Neutrophil (primary cell): ENCODE data around the gene PTPRG.

Experiments
- H3K27ac ChIP-seq: fragments of 200-600 bp; sonication (generic); 2 replicates; pipeline ENCODE4 v1.5.1; 2016; ENCODE audit warnings: mild to moderate bottlenecking, moderate library complexity
- H3K27me3 ChIP-seq: fragments of 200-600 bp; sonication (generic); 2 replicates; pipeline ENCODE4 v1.6.0; 2016; ENCODE audit warnings: mild to moderate bottlenecking
- H3K36me3 ChIP-seq: fragments of 200-600 bp; sonication (generic); 2 replicates; pipeline ENCODE4 v1.5.1; 2017
- H3K4me1 ChIP-seq, 2 experiments: fragments of 200-600 bp in 1 of 2; sonication (generic) in 1 of 2; 1 replicate in 1 of 2; 2 replicates in 1 of 2; pipeline versions ENCODE4 v1.5.1 to v1.6.1; 2013 to 2016; ENCODE audit warnings: low read depth in 1 of 2, low read length in 1 of 2, mild to moderate bottlenecking in 1 of 2, moderate library complexity in 1 of 2; ENCODE audit not compliant: control insufficient read depth in 1 of 2, insufficient read depth in 1 of 2
- H3K4me3 ChIP-seq, 2 experiments: fragments of 200-600 bp in 1 of 2; sonication (generic) in 1 of 2; 1 replicate in 1 of 2; 2 replicates in 1 of 2; pipeline ENCODE4 v1.5.1; 2013 to 2016; ENCODE audit warnings: low read depth in 1 of 2, low read length in 1 of 2, mild to moderate bottlenecking in 1 of 2, moderate library complexity in 1 of 2
- H3K9me3 ChIP-seq: fragments of 200-600 bp; sonication (generic); 2 replicates; pipeline ENCODE4 v1.5.1; 2016
- TF ChIP-seq, protein P1 (sequence below): fragments of 200-600 bp; sonication (generic); IDR thresholded peaks from 2 replicates; pipeline ENCODE4 v1.5.1; 2016; ENCODE audit warnings: antibody characterized with exemption

The PTPRG gene

DNA sequence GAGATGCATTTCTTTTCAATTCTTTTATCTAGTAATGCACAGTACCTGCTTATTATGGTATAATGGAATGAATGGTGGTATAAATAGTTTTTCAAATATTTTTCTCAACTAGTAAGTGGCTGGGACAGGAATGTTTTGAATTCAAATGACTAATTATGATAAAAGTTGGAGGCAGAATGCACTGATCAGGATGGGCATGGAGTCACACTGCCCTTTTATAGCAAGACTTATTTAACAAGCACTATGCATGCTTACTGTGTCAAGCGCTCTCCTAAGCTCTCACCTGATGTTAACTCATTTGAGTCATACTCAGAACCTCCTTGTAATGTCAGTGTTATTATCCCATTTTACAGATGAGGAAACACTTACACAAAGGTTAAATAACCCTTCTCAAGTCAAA lies 590.2 kb downstream of the PTPRG start:
- Histone ChIP-seq H3K36me3 (no peaks in the 10 kb centered on the region), H3K4me3 (no peak overlapping the region), H3K4me1 (no peaks in the 10 kb centered on the region), H3K9me3 (no peaks in the 10 kb centered on the region), H3K27ac (no peak overlapping the region), H3K27me3 (no peaks in the 10 kb centered on the region)
- TF ChIP-seq, protein P1, sequence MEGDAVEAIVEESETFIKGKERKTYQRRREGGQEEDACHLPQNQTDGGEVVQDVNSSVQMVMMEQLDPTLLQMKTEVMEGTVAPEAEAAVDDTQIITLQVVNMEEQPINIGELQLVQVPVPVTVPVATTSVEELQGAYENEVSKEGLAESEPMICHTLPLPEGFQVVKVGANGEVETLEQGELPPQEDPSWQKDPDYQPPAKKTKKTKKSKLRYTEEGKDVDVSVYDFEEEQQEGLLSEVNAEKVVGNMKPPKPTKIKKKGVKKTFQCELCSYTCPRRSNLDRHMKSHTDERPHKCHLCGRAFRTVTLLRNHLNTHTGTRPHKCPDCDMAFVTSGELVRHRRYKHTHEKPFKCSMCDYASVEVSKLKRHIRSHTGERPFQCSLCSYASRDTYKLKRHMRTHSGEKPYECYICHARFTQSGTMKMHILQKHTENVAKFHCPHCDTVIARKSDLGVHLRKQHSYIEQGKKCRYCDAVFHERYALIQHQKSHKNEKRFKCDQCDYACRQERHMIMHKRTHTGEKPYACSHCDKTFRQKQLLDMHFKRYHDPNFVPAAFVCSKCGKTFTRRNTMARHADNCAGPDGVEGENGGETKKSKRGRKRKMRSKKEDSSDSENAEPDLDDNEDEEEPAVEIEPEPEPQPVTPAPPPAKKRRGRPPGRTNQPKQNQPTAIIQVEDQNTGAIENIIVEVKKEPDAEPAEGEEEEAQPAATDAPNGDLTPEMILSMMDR = no peak

DNA sequence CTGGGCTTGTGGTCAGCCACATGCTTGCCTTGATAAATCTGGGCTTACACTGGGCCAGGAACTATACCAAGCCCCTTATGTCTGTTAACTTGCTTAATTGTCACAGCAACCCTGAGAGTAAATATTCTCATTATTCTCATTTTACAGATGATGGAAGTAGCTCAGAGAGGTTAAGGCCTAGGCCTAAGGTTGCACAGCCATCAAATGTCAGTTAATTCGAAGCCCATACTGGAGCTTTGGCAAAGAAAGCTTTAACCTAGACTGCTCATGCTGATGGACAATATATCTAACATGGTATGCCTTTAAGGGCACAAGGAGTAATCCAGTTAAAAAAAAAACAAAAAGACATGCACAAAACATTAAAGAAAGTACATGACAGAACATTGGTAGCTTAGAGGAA lies 591.9 kb downstream of the PTPRG start:
- TF ChIP-seq, protein P1 = no peak
- no peaks in the 10 kb centered on the region for H3K4me1 ChIP-seq
- no peak overlapping the region for H3K27ac ChIP-seq

DNA sequence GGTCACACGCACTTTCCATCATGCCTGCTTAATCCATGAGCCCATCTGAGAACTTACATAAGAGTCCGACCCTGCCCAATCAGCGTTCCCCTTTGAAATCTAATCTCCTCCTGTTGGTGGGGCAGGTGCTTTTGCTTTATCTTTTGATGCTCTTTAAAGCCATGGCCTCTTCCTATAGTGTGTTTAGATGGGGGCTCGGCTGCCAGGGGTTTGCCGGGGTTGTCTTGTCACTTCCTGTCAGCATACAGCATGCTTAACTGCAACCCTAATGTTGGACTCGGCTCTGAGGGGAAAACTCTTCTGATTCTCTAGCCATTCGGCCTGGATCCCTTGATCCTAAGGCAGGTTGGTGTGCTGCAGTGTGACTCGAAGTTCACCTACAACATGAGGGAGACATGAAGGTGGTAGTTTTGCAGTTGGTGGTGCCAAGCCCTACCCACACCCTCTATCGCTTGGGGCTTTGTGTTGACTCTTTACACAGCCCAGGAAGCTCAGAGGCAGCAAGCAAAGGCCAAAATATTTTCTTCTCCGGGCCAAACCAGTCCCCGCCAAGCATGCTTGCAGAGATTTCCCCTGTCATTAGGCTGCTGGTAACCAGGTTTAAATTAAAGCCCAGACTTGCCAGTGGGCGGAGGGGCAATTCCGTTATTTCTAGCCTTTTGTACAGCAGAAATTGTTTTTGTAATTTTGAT lies 593.2 kb downstream of the PTPRG start:
- H3K27ac ChIP-seq = no peak overlapping the region
- TF ChIP-seq, protein P1 = no peak
- H3K27me3 ChIP-seq = no peaks in the 10 kb centered on the region
- H3K4me3 ChIP-seq = no peak overlapping the region
- H3K36me3 ChIP-seq = no peaks in the 10 kb centered on the region
- no peaks in the 10 kb centered on the region for H3K4me1 ChIP-seq
- H3K9me3 ChIP-seq = no peaks in the 10 kb centered on the region

More for the DNA sequence above, 591.9 kb downstream of the PTPRG start:
- H3K9me3 ChIP-seq = no peaks in the 10 kb centered on the region
- H3K4me3 ChIP-seq = no peak overlapping the region
- H3K36me3 ChIP-seq = no peaks in the 10 kb centered on the region
- H3K27me3 ChIP-seq = no peaks in the 10 kb centered on the region

DNA sequence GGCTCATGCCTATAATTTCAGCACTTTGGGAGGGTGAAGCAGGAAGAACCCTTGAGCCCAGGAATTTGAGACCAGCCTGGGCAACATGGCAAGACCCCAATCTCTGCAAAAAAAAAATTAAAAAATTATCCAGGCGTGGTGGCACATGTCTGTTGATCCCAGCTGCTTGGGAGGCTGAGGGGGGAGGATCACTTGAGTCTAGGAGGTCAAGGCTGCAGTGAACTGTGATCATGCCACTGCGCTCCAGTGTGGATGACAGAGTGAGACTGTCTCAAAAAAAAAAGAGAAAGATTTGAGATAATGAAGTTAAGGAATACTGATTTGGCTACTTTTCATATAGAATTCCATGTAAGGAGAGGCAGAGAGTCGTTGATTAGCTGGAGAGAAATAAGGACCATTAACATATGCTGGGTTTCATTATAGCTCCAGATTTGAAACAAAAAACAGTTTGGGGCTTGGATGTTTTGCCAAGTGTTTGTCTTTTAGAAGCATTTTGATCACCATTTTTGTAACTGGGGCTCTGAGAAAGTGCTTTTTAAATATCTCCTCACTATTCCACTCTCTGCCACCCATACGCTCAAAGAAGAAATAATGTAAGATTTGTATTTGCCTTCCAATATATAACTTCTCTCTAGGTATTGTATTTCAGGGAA lies 597.8 kb downstream of the PTPRG start:
- H3K9me3 ChIP-seq = no peaks in the 10 kb centered on the region
- TF ChIP-seq, protein P1 = no peak
- no peak overlapping the region for H3K27ac ChIP-seq
- H3K27me3 ChIP-seq = no peaks in the 10 kb centered on the region
- no peak overlapping the region for H3K4me3 ChIP-seq
- H3K36me3 ChIP-seq = no peaks in the 10 kb centered on the region
- no peaks in the 10 kb centered on the region for H3K4me1 ChIP-seq

DNA sequence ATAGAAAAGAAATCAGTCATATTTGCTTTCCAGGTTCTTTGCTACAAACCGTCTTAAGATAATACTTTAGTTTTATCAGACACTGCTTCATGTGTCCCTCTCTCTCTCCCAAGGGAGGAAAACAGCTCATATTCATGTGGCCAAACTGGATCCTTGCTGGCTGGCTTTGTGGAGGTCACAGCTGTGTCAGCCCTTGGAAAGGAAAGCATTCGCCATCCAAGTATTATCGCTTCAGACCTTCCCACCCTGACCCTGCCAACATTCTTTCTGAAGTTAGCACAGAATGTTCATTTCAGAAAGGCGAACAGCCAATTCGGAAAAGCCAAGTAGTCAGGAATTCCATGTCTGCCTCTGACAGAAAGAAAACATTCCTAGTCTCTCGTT lies 598.3 kb downstream of the PTPRG start:
- no peak overlapping the region for H3K27ac ChIP-seq
- TF ChIP-seq, protein P1 = no peak
- no peaks in the 10 kb centered on the region for H3K27me3 ChIP-seq
- no peak overlapping the region for H3K4me3 ChIP-seq
- H3K9me3 ChIP-seq = no peaks in the 10 kb centered on the region
- no peaks in the 10 kb centered on the region for H3K36me3 ChIP-seq
- no peaks in the 10 kb centered on the region for H3K4me1 ChIP-seq
